Measurements from ENCODE around the gene NKIRAS2.

GRCh38 chr17:42040818-42041217, 20.9 kb downstream of the NKIRAS2 start:
- TF ChIP-seq EZH2 (IDR thresholded peaks at IDR 0.05; ENCODE audit: borderline replicate concordance, low read length): no peak
- TF ChIP-seq CTCF (conservative IDR thresholded peaks at IDR 0.05 in 1 of 2, IDR thresholded peaks at IDR 0.05 in 1 of 2; ENCODE audit: extremely low read depth in 1 of 2, insufficient read depth in 1 of 2, low read depth in 1 of 2, low read length in 2 of 2): no peak
